ENCODE measurements around the gene RNF213. TPM values are rescaled to one million over a fixed set of nuclear protein-coding genes. Genes with fewer than 3 reads are reported as not detected.

The RNF213 gene
- total RNA-seq, 1 experiment from 2014 or later = 179 TPM

- DNase-seq = no peak
- H2AFZ ChIP-seq = no peak overlapping the region
- no peak overlapping the region for H3K4me2 ChIP-seq
- H3F3A ChIP-seq (ENCODE audit: insufficient read depth, low read depth) = no peaks in the 10 kb centered on the region
- no peak overlapping the region for H3K4me3 ChIP-seq
- POLR2A ChIA-PET (ENCODE audit: unreplicated experiment) = interaction anchor here (0.6 kb wide), 1 partner anchor 123 kb away, joined by 4 read pairs; no protein-coding TSS in a partner anchor
- TF ChIP-seq CTCF (conservative IDR thresholded peaks at IDR 0.05) = no peak
- TF ChIP-seq EZH2 (IDR thresholded peaks at IDR 0.05; ENCODE audit: low read depth) = no peak
- H3K9me3 ChIP-seq (ENCODE audit: insufficient read depth, low read depth) = no peaks in the 10 kb centered on the region
- intact Hi-C loops (cut with micrococcal nuclease; ENCODE audit: unreplicated experiment) = no loop called here
- BruUV-seq (replicated peaks) = no TSS peak
- H3K9me2 ChIP-seq (ENCODE audit: insufficient read depth) = no peaks in the 10 kb centered on the region
- no peak overlapping the region for H3K27ac ChIP-seq
- H3K36me3 ChIP-seq (ENCODE audit: low read depth) = no peaks in the 10 kb centered on the region; the same call in 1 of the 2 replicates
- H4K20me1 ChIP-seq (ENCODE audit: insufficient read depth) = no peaks in the 10 kb centered on the region
- H3K27me3 ChIP-seq (ENCODE audit: insufficient read depth, low read depth) = no peaks in the 10 kb centered on the region
- no peaks in the 10 kb centered on the region for H3K79me2 ChIP-seq (ENCODE audit: low read depth)
- no peaks in the 10 kb centered on the region for H3K4me1 ChIP-seq (replicated peaks; ENCODE audit: insufficient read depth)
- CTCF ChIA-PET = interaction anchor here (0.6 kb wide), 1 partner anchor 48 kb away, joined by 3 read pairs; no protein-coding TSS in a partner anchor
These were observed 91.7 kb downstream of the RNF213 start for GRCh38 chr17:80352216-80352895.

- intact Hi-C loops (cut with micrococcal nuclease; ENCODE audit: unreplicated experiment) = no loop called here
- BruUV-seq (replicated peaks) = no TSS peak
- Histone ChIP-seq H3K9me3 (ENCODE audit: insufficient read depth, low read depth) (no peaks in the 10 kb centered on the region), H3K9me2 (ENCODE audit: insufficient read depth) (no peaks in the 10 kb centered on the region), H3K27ac (no peak overlapping the region), H3K4me2 (no peak overlapping the region), H3K27me3 (ENCODE audit: insufficient read depth, low read depth) (no peaks in the 10 kb centered on the region), H4K20me1 (ENCODE audit: insufficient read depth) (no peaks in the 10 kb centered on the region), H3K4me1 (replicated peaks; ENCODE audit: insufficient read depth) (no peaks in the 10 kb centered on the region), H3K79me2 (ENCODE audit: low read depth) (no peaks in the 10 kb centered on the region), H3K36me3 (ENCODE audit: low read depth) (no peaks in the 10 kb centered on the region; the same call in 1 of the 2 replicates), H2AFZ (no peak overlapping the region), H3F3A (ENCODE audit: insufficient read depth, low read depth) (no peaks in the 10 kb centered on the region), H3K4me3 (no peak overlapping the region)
- CTCF ChIA-PET = no interaction called here
- POLR2A ChIA-PET (ENCODE audit: unreplicated experiment) = no interaction called here
- DNase-seq = no peak
- TF ChIP-seq EZH2 (IDR thresholded peaks at IDR 0.05; ENCODE audit: low read depth) (no peak), CTCF (conservative IDR thresholded peaks at IDR 0.05) (no peak)
These were observed 92.5 kb downstream of the RNF213 start for GRCh38 chr17:80352991-80353665.

DNA sequence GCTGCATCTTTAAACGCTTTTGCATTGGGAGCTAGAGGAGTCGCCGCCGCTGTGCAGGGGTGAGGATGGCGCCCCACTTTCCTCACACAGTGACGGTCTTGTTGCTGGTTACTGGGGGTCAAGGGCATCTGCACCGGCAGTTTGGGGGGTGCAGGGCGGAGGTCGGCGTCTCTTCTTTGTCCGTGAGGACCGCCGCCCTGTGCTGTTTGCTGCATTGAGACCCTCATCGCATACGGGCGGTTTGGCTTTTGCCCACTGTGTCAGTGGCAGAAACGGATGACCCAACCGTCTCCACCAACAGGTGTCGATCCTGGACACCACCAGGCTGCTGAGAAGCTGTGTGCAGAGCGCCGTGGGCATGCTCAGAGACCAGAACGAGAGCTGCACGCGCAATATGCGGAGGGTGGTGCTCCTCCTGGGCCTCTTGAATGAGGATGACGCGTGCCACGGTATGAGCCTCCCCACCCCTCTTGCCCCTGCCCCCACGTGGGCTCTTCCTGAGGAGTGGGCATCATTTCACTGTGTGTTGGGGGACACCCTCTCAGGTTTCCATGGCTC is 93.1 kb downstream of the RNF213 start:
- ChIA-PET POLR2A (ENCODE audit: unreplicated experiment) (no interaction called here), CTCF (no interaction called here)
- Histone ChIP-seq H3F3A (ENCODE audit: insufficient read depth, low read depth) (no peaks in the 10 kb centered on the region), H3K9me3 (ENCODE audit: insufficient read depth, low read depth) (no peaks in the 10 kb centered on the region), H3K36me3 (ENCODE audit: low read depth) (no peaks in the 10 kb centered on the region; the same call in 1 of the 2 replicates), H3K4me2 (no peak overlapping the region), H4K20me1 (ENCODE audit: insufficient read depth) (no peaks in the 10 kb centered on the region), H3K27me3 (ENCODE audit: insufficient read depth, low read depth) (no peaks in the 10 kb centered on the region), H3K4me1 (replicated peaks; ENCODE audit: insufficient read depth) (no peaks in the 10 kb centered on the region), H2AFZ (no peak overlapping the region), H3K27ac (no peak overlapping the region), H3K79me2 (ENCODE audit: low read depth) (no peaks in the 10 kb centered on the region), H3K4me3 (no peak overlapping the region), H3K9me2 (ENCODE audit: insufficient read depth) (no peaks in the 10 kb centered on the region)
- intact Hi-C loops (cut with micrococcal nuclease; ENCODE audit: unreplicated experiment) = no loop called here
- no TSS peak for BruUV-seq (replicated peaks)
- DNase-seq = no peak
- TF ChIP-seq EZH2 (IDR thresholded peaks at IDR 0.05; ENCODE audit: low read depth) = no peak

All from PC-9 (cell line).